B cell (primary cell): Measurements from ENCODE around the gene HSD17B2. TPM values are rescaled to one million over a fixed set of nuclear protein-coding genes. Genes with fewer than 3 reads are reported as not detected.

ENCODE experiments used
- ATAC-seq: fragments of 200-7000 bp; cut with Tn5 transposase; one replicate; pipeline ENCODE4 v1.10.0; 2021; ENCODE audit warnings: low read depth, mild to moderate bottlenecking, moderate number of reproducible peaks, moderate library complexity
- CTCF ChIA-PET: fragments of 350-600 bp; sonication (Branson Sonifier 250); formaldehyde crosslinking; loops from one replicate; lab custom pipeline; 2021; ENCODE audit warnings: antibody characterized with exemption, inconsistent platforms; lab: Charles Lee
- POLR2A ChIA-PET: fragments of 350-600 bp; sonication (Branson Sonifier 250); formaldehyde crosslinking; loops from one replicate; lab custom pipeline; 2021; ENCODE audit warnings: antibody characterized with exemption; lab: Charles Lee
- DNase-seq: peaks from one replicate; pipeline ENCODE4 v3.0.0; 2013
- H2AFZ ChIP-seq: 2 replicates; pipeline ENCODE4 v1.6.1; 2012; ENCODE audit warnings: mild to moderate bottlenecking, low read depth, low read length; ENCODE audit not compliant: insufficient read depth, poor library complexity, severe bottlenecking
- H3K27ac ChIP-seq, 2 donors: 1 replicate in 1 of 2; 2 replicates in 1 of 2; pipeline ENCODE4 v1.5.1; 2012 to 2013; ENCODE audit warnings: low read length in 2 of 2, mild to moderate bottlenecking in 2 of 2, moderate library complexity in 1 of 2
- H3K27me3 ChIP-seq, 4 experiments: fragments of 200-600 bp in 1 of 4; sonication (generic) in 1 of 4; replicated peaks in 1 of 4; 1 replicate in 2 of 4; 2 replicates in 2 of 4; pipeline versions ENCODE4 v1.6.1 to v1.7.0; 2013 to 2016; ENCODE audit warnings: low read length in 3 of 4, mild to moderate bottlenecking in 2 of 4, mixed read lengths in 1 of 4, moderate library complexity in 1 of 4; ENCODE audit not compliant: insufficient read depth in 4 of 4, control insufficient read depth in 3 of 4; ENCODE audit errors: control extremely low read depth in 1 of 4
- H3K36me3 ChIP-seq, 2 experiments: replicated peaks in 1 of 2; 1 replicate in 1 of 2; 2 replicates in 1 of 2; pipeline versions ENCODE4 v1.6.1 to v1.7.1; 2013; ENCODE audit warnings: low read length in 1 of 2; ENCODE audit not compliant: insufficient read depth in 2 of 2, control insufficient read depth in 1 of 2; ENCODE audit errors: control extremely low read depth in 1 of 2, extremely low read depth in 1 of 2
- H3K4me1 ChIP-seq, 2 donors: fragments of 200-600 bp in 1 of 2; sonication (generic) in 1 of 2; 1 replicate in 1 of 2; 2 replicates in 1 of 2; pipeline versions ENCODE4 v1.5.1 to v1.6.1; 2013 to 2017; ENCODE audit warnings: low read length in 2 of 2; ENCODE audit not compliant: control insufficient read depth in 2 of 2, insufficient read depth in 2 of 2
- H3K4me2 ChIP-seq: replicated peaks from 2 replicates; pipeline ENCODE3; 2012; ENCODE audit warnings: mild to moderate bottlenecking, low read depth, low read length; ENCODE audit not compliant: poor library complexity, severe bottlenecking
- H3K4me3 ChIP-seq, 5 experiments: fragments of 200-600 bp in 1 of 5; sonication (generic) in 1 of 5; 1 replicate in 3 of 5; 2 replicates in 2 of 5; pipeline versions ENCODE4 v1.5.1 to v1.7.0; 2011 to 2016; ENCODE audit warnings: low read length in 4 of 5, mild to moderate bottlenecking in 4 of 5, low read depth in 2 of 5, control low read depth in 1 of 5, moderate library complexity in 1 of 5; ENCODE audit not compliant: insufficient read depth in 1 of 5; ENCODE audit errors: control extremely low read depth in 1 of 5, extremely low read depth in 1 of 5
- H3K79me2 ChIP-seq: fragments of 200-600 bp; sonication (generic); one replicate; pipeline ENCODE4 v1.6.0; 2016; ENCODE audit warnings: low read length; ENCODE audit not compliant: control insufficient read depth, insufficient read depth
- H3K9ac ChIP-seq: fragments of 200-600 bp; sonication (generic); 2 replicates; pipeline ENCODE4 v1.6.1; 2017; ENCODE audit warnings: mild to moderate bottlenecking, low read length, moderate library complexity
- H3K9me3 ChIP-seq, 3 donors: one replicate each; pipeline versions ENCODE4 v1.6.1 to v1.7.1; 2013; ENCODE audit warnings: low read length in 2 of 3; ENCODE audit not compliant: control insufficient read depth in 2 of 3, insufficient read depth in 1 of 3; ENCODE audit errors: control extremely low read depth in 1 of 3
- H4K20me1 ChIP-seq: 2 replicates; pipeline ENCODE4 v1.6.0; 2012; ENCODE audit warnings: mild to moderate bottlenecking, low read length; ENCODE audit not compliant: insufficient read depth, control insufficient read depth, poor library complexity, severe bottlenecking
- H3K27ac Mint-ChIP-seq: one replicate; pipeline ENCODE4 v1.8.0; 2021; ENCODE audit warnings: mixed read lengths
- H3K27me3 Mint-ChIP-seq: one replicate; pipeline ENCODE4 v1.8.0; 2021; ENCODE audit warnings: mixed read lengths
- H3K4me1 Mint-ChIP-seq: one replicate; pipeline ENCODE4 v1.8.0; 2021; ENCODE audit warnings: mixed read lengths
- H3K4me3 Mint-ChIP-seq: one replicate; pipeline ENCODE4 v1.8.0; 2021; ENCODE audit warnings: mixed read lengths
- H3K9me3 Mint-ChIP-seq: one replicate; pipeline ENCODE4 v1.8.0; 2022; ENCODE audit warnings: mixed read lengths; ENCODE audit not compliant: insufficient read depth
- CTCF ChIP-seq: fragments of 200-600 bp; IDR thresholded peaks from one replicate; pipeline ENCODE4 v1.8.0; 2022; ENCODE audit warnings: antibody characterized with exemption, mild to moderate bottlenecking
- EZH2 ChIP-seq: IDR thresholded peaks from 2 replicates; pipeline ENCODE4 v1.6.1; 2012; ENCODE audit warnings: borderline replicate concordance, low read depth, mild to moderate bottlenecking, moderate library complexity, low read length; ENCODE audit not compliant: insufficient read depth, poor library complexity, severe bottlenecking
- WGBS: methylation state at CpG from one replicate; pipeline ENCODE4 v1.1.5; 2013; ENCODE audit warnings: missing lambda C conversion rate; ENCODE audit not compliant: insufficient coverage; 5-methylcytosine and 5-hydroxymethylcytosine counted together
- intact Hi-C: fragments of 100-400 bp; cut with micrococcal nuclease; formaldehyde crosslinking; loops from one replicate; pipeline ENCODE4 v1.10.0; 2022
- polyA plus RNA-seq: library from polyadenylated mRNA; depleted of rRNA; stranded (reverse); fragments of >200 nt; gene quantifications from 2 replicates; pipeline ENCODE4 v1.2.3, GENCODE V29; 2012
- total RNA-seq, 2 donors: library from RNA; stranded (reverse); fragments of 120-200 nt in 1 of 2; gene quantifications; 1 replicate in 1 of 2; 2 replicates in 1 of 2; pipeline versions ENCODE4 v1.2.3 to v1.2.4, GENCODE V29; 2013 to 2022

Gene HSD17B2
- total and polyA plus RNA-seq, 2 donors (not counting 1 experiment from before 2014, with no cell fraction given) = not detected

DNA sequence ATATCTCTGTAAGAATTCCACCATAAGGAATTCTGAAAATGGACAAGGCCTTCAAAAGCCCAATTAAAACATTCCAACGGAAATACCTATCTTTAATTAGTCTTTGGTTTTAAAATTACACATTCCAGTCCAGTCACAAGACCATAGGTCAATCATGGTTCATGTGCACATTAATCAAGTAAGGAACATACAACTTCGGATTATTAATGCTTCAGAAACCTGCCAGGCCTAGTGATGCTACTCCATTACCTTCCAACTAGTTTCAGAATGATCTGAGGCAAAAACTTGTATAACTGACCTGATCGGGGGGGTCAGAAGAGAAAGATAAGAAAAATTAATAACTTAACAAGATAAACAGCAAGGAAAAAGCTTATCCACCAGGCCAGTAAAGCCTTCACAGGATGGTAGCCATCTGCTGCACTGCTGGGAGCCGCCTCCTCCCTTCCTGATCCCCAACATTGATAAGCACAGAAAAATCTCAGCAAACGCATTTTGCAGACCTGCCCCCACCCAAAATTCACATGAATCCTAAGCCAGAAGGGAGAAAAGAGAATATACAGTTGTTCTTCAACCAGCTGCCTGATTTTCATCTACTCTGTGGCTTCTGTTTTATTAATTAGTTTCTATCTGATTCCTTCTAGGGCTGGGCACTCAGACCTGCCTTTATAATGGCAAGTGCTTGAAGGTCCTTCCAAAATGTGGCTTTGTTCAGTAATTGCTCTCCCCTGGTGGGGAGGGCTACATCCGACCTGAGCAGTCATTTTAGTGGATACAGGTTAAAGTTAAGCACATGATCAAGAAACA is 29.8 kb upstream of the HSD17B2 start:
- H2AFZ ChIP-seq = no peak overlapping the region
- H3K36me3 ChIP-seq = peaks cover 0 to 8% of the 10 kb centered on the region in 2 experiments
- Mint-ChIP-seq H3K9me3 (peaks cover 9% of the 10 kb centered on the region), H3K4me3 (no peak overlapping the region), H3K27me3 (no peaks in the 10 kb centered on the region), H3K4me1 (peaks cover 3% of the 10 kb centered on the region), H3K27ac (no peak overlapping the region)
- no peak overlapping the region for H3K4me2 ChIP-seq
- no peak overlapping the region for H3K27ac ChIP-seq
- no peaks in the 10 kb centered on the region for H3K79me2 ChIP-seq
- DNase-seq (no peak), ATAC-seq (no peak)
- H3K4me1 ChIP-seq = no peaks in the 10 kb centered on the region
- ChIA-PET POLR2A (no interaction called here), CTCF (no interaction called here)
- intact Hi-C loops = no loop called here
- H3K9ac ChIP-seq = no peak overlapping the region
- peaks cover 0 to 20% (median 13%) of the 10 kb centered on the region in 3 donors for H3K9me3 ChIP-seq
- H4K20me1 ChIP-seq = no peaks in the 10 kb centered on the region
- 100% methylated on average over 2 of the region's 6 CpGs for WGBS
- H3K4me3 ChIP-seq = no peak overlapping the region
- no peaks in the 10 kb centered on the region for H3K27me3 ChIP-seq
- TF ChIP-seq CTCF (no peak), EZH2 (no peak)

DNA sequence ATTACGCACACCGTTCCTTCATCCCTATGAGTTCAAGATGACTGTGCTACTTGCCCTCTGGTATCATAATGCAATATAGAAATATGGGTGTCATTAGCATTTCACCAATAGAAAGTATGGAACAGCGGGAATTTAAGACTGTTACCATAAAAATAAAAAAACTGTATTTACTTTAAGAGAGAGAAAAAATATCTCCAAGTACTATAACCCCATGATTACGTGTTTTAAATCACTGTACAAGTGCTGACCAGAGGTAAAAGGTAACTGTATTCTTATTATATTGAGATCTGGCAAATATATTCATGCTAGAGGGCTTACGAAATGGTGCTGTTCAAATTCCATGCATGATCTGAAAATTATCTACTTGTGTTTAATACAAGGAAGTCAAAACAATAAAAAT is 29.0 kb upstream of the HSD17B2 start:
- Histone ChIP-seq H3K27me3 (no peaks in the 10 kb centered on the region), H3K27ac (no peak overlapping the region), H3K9ac (no peak overlapping the region), H3K9me3 (peaks cover 0 to 20% (median 13%) of the 10 kb centered on the region in 3 donors), H4K20me1 (no peaks in the 10 kb centered on the region), H3K79me2 (no peaks in the 10 kb centered on the region), H3K4me3 (no peak overlapping the region), H3K4me2 (no peak overlapping the region), H2AFZ (no peak overlapping the region), H3K4me1 (peaks cover 6 to 7% of the 10 kb centered on the region in 2 donors), H3K36me3 (peaks cover 0 to 8% of the 10 kb centered on the region in 2 experiments)
- no CpG with 5 or more reads among the region's 5 CpGs for WGBS
- DNase-seq (no peak), ATAC-seq (no peak)
- Mint-ChIP-seq H3K27ac (no peak overlapping the region), H3K27me3 (no peaks in the 10 kb centered on the region), H3K4me3 (no peak overlapping the region), H3K4me1 (peaks cover 10% of the 10 kb centered on the region), H3K9me3 (peaks cover 9% of the 10 kb centered on the region)
- ChIA-PET POLR2A (no interaction called here), CTCF (no interaction called here)
- TF ChIP-seq CTCF = no peak
- no peak for TF ChIP-seq EZH2
- intact Hi-C loops = no loop called here
